Mucosa of stomach (tissue), 1 donor: Measurements from ENCODE around the gene INPP1.
"Not testable (repeated sequence)": the region's sequence is repeated elsewhere in the genome, so short reads cannot be mapped to it uniquely, and the experiment has no call there.

Experiments
- H3K27me3 ChIP-seq: one replicate; pipeline ENCODE4 v1.7.0; 2013; ENCODE audit warnings: mild to moderate bottlenecking, low read length; ENCODE audit not compliant: control insufficient read depth, insufficient read depth
- H3K36me3 ChIP-seq: one replicate; pipeline ENCODE4 v1.7.0; 2013; ENCODE audit warnings: low read length; ENCODE audit not compliant: control insufficient read depth, insufficient read depth
- H3K4me1 ChIP-seq: one replicate; pipeline ENCODE4 v1.7.0; 2013; ENCODE audit warnings: mild to moderate bottlenecking, low read length; ENCODE audit not compliant: control insufficient read depth, insufficient read depth
- H3K4me3 ChIP-seq: one replicate; pipeline ENCODE4 v1.7.0; 2013; ENCODE audit warnings: low read length
- H3K9ac ChIP-seq: one replicate; pipeline ENCODE4 v1.7.0; 2013; ENCODE audit warnings: mild to moderate bottlenecking, low read length, moderate library complexity
- H3K9me3 ChIP-seq: one replicate; pipeline ENCODE4 v1.7.0; 2013; ENCODE audit warnings: mild to moderate bottlenecking, low read length, moderate library complexity; ENCODE audit not compliant: control insufficient read depth
- donor health status: Pancreatic carcinoma.

Gene INPP1, protein sequence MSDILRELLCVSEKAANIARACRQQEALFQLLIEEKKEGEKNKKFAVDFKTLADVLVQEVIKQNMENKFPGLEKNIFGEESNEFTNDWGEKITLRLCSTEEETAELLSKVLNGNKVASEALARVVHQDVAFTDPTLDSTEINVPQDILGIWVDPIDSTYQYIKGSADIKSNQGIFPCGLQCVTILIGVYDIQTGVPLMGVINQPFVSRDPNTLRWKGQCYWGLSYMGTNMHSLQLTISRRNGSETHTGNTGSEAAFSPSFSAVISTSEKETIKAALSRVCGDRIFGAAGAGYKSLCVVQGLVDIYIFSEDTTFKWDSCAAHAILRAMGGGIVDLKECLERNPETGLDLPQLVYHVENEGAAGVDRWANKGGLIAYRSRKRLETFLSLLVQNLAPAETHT

DNA sequence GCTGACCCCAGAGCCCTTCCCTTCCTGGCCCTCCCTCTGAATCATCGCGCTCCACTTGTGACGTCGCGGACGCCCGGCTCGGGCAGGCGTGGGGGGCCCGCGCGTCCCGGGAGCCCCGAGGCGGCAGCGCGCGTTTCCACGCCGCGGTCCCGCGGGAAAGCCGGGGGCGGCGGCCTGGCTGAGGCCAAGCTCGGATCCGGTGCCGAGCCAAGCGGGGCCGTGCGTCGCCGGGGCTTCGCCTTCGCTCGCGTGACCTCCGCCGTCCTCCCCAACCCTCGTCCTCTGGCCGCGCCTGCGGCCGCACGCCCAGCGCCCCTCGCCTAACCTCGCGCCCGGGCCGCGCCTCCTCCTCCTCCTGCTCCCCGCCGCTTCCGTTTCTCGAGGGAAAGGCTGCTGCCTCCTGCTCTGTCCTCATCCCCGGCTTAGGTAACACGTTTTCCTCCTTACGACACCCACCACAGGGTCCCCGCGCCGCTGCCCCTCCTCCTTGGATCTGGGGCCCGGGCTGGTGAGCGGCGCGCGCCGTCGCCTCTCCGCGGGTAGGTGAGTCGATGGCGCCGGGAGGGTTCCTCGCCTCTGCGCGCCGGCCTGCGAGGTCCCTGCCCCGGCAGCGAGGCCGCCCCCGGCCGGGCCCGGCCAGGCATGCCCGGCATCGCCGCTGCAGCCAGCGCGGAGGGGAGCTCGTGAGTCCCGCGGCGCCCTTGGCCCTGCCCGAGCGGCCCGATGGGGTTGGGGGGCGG lies at the start of gene INPP1:
INPP1 (plus strand) TSS at position 54 of the 740 bp plus-strand sequence. CDS start 16,514 bp downstream, outside the sequence.
- Histone ChIP-seq H3K27me3 (no peaks in the 10 kb centered on the region), H3K9ac (peak within 1 kb of the TSS; percentile 85), H3K4me1 (peaks cover 10% of the 10 kb centered on the region), H3K9me3 (no peaks in the 10 kb centered on the region), H3K36me3 (no peaks in the 10 kb centered on the region), H3K4me3 (peak within 1 kb of the TSS; percentile 79)

DNA sequence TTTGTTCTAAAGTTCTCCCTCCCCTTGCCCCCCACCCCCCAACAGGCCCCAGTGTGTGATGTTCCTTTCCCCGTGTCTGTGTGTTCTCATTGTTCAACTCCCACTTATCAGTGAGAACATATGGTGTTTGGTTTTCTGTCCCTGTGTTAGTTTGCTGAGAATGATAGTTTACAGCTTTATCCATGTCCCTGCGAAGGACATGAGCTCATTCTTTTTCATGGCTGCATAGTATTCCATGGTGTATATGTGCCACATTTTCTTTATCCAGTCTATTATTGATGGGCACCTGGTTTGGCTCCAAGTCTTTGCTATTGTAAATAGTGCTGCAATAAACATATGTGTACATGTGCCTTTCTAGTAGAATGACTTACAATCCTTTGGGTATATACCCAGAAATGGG lies 45.5 kb upstream of the INPP1 start:
- H3K9ac ChIP-seq, H3K27me3 ChIP-seq, H3K36me3 ChIP-seq, H3K4me3 ChIP-seq, H3K9me3 ChIP-seq, H3K4me1 ChIP-seq: not testable (repeated sequence)

DNA sequence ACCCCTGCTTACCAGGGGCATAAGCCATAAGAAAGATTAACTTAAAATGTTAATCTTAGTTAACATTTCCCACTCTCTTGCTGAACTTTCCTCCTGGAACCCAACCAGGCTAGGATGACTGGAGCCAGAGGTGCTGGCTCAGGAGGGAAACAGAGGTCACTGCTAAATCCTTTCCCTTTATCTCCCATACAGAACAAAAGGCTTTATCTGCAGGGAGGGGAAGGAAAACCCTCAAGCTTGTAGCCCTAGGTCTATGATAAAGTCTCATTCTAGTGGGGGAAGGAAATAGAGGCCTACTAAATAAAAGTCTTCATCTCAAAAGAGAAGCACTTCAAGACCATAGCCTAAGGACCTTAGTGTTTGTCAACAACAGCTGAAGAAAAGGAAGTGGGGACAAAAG lies 42.4 kb upstream of the INPP1 start:
- no peak overlapping the region for H3K4me3 ChIP-seq
- H3K27me3 ChIP-seq: no peaks in the 10 kb centered on the region
- H3K4me1 ChIP-seq: peaks cover 9% of the 10 kb centered on the region
- H3K9me3 ChIP-seq: no peaks in the 10 kb centered on the region
- H3K36me3 ChIP-seq: no peaks in the 10 kb centered on the region
- no peak overlapping the region for H3K9ac ChIP-seq

DNA sequence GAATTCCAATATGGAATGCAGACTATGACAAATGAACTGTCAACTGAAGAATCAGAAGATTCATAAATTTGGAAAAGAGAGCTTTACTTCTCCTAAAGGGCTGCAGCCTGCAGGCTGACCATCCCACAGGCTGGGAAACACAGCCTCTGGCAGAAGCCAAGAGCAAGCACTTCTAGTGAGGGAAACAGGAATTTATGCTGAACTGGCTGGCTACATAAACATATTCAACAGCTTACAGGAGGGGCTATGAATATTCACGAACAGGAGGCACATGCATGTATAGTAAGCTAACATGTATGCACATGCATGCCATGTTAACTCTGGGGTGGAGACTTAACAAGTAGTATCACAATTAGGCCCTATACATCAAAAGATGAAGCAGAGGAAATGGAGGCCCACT lies 41.3 kb upstream of the INPP1 start:
- no peaks in the 10 kb centered on the region for H3K36me3 ChIP-seq
- no peak overlapping the region for H3K4me3 ChIP-seq
- H3K4me1 ChIP-seq: peaks cover 9% of the 10 kb centered on the region
- no peak overlapping the region for H3K9ac ChIP-seq
- H3K27me3 ChIP-seq: no peaks in the 10 kb centered on the region
- no peaks in the 10 kb centered on the region for H3K9me3 ChIP-seq

GRCh38 chr2:190303647-190304046 lies 39.7 kb upstream of the INPP1 start:
- peaks cover 9% of the 10 kb centered on the region for H3K4me1 ChIP-seq
- H3K27me3 ChIP-seq: no peaks in the 10 kb centered on the region
- H3K9ac ChIP-seq: no peak overlapping the region
- H3K36me3 ChIP-seq: no peaks in the 10 kb centered on the region
- H3K9me3 ChIP-seq: no peaks in the 10 kb centered on the region
- no peak overlapping the region for H3K4me3 ChIP-seq

DNA sequence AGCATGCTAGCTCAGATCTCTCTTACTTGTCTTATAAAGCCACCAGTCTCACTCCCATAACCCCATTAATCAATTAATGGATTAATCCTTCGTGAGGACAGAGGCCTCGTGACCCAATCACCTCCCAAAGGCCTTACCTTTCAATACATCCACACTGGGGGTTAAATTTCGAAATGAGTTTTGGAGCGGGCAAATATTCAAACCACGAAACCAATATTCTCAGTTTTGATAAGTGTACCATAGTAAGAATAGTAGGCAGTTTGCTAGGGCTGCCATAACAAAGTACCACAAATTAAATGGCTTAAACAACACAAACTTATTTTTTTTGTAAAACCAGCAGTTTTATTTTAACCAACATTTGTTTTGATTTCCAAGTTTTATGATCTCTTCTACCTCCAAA lies 39.0 kb upstream of the INPP1 start:
- Histone ChIP-seq H3K36me3 (no peaks in the 10 kb centered on the region), H3K9ac (no peak overlapping the region), H3K4me1 (peaks cover 9% of the 10 kb centered on the region), H3K4me3 (no peak overlapping the region), H3K27me3 (no peaks in the 10 kb centered on the region), H3K9me3 (no peaks in the 10 kb centered on the region)

DNA sequence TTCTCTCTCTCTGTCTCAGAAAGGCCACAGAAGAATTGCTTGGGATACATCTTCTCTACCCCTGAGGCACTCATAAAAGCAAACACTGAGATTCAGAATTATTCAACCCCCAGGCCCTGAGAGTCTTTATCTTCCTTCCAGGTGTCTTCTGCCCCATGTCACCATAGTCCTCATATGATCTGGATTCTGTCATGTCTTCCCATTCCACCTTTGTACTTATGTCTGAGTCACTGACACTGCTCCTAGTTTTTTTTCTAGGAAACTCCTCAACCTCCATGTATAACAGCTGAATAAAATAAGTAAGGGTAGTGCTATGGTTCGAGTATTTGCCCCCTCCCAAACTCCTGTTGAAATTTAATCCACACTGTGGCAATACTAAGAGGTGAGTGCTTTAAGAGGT lies 35.4 kb upstream of the INPP1 start:
- no peak overlapping the region for H3K9ac ChIP-seq
- peaks cover 10% of the 10 kb centered on the region for H3K4me1 ChIP-seq
- no peaks in the 10 kb centered on the region for H3K36me3 ChIP-seq
- no peaks in the 10 kb centered on the region for H3K27me3 ChIP-seq
- H3K9me3 ChIP-seq: no peaks in the 10 kb centered on the region
- no peak overlapping the region for H3K4me3 ChIP-seq

GRCh38 chr2:190311893-190312634 lies 31.3 kb upstream of the INPP1 start:
- H3K9me3 ChIP-seq: no peaks in the 10 kb centered on the region
- no peaks in the 10 kb centered on the region for H3K27me3 ChIP-seq
- peaks cover 24% of the 10 kb centered on the region for H3K4me1 ChIP-seq
- no peak overlapping the region for H3K9ac ChIP-seq
- H3K4me3 ChIP-seq: no peak overlapping the region
- no peaks in the 10 kb centered on the region for H3K36me3 ChIP-seq

GRCh38 chr2:190312635-190313025 lies 30.8 kb upstream of the INPP1 start:
- H3K4me1 ChIP-seq: peaks cover 24% of the 10 kb centered on the region
- not testable (repeated sequence) for H3K27me3 ChIP-seq, H3K9ac ChIP-seq, H3K9me3 ChIP-seq, H3K36me3 ChIP-seq, H3K4me3 ChIP-seq

DNA sequence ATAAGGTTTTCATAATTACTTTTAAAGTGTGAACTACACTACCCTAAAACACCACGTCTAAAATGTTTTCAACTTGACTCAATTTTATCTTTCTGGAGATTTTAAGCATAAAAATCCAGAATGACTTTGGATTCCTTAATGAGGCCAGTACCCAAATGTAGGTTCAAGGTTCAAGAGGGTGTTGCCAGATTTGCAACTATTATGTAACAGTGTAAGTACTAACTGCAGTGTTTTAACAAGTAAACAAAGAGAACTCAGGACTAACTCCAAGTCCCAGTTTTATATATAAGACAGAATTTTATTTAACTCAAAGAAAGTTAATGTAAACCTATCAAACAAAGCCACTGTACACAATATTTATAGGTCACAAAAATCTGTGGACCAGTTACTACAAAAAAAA lies 29.5 kb upstream of the INPP1 start:
- Histone ChIP-seq H3K27me3 (no peaks in the 10 kb centered on the region), H3K9ac (no peak overlapping the region), H3K4me1 (peaks cover 36% of the 10 kb centered on the region), H3K4me3 (no peak overlapping the region), H3K36me3 (no peaks in the 10 kb centered on the region), H3K9me3 (no peaks in the 10 kb centered on the region)

DNA sequence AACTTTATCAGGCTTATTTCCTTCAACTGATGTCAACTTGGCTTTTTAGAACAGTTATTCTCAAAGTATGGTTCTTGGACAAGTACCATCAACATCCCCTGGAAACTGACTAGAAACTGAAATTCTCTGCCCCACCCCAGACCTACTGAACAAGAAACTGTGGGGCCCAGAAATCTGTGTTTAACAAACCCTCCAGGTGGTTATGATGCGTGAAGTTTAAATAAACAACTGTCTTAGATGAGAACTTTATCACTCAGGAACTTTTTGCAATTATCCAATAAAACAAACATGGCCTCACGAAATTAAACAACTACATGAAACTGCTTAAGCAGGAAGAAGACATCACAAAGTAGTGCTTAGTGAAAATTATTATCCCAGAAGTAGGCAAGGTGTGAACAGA lies 28.1 kb upstream of the INPP1 start:
- H3K36me3 ChIP-seq: no peaks in the 10 kb centered on the region
- no peak overlapping the region for H3K4me3 ChIP-seq
- H3K9me3 ChIP-seq: no peaks in the 10 kb centered on the region
- peaks cover 41% of the 10 kb centered on the region for H3K4me1 ChIP-seq
- no peak overlapping the region for H3K9ac ChIP-seq
- H3K27me3 ChIP-seq: no peaks in the 10 kb centered on the region

DNA sequence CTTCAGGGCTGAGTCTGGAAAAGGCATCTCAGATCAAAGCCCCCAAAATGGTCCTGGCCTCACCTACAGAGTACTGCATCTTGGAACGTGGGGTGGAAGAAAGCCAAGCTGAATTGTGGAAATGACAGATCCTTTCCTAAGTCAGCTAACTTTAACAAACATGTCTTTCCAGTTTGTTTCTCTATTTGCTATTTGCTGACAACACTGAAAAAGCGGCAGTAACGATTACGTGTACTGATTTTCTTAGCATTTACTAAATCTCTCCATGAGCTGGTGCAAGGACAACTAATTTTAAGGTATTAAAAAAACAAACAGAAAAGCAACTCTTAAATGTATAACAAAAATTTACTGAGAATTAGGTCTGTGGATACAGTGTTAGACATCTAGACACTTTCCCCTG lies 24.9 kb upstream of the INPP1 start:
- Histone ChIP-seq H3K36me3 (no peaks in the 10 kb centered on the region), H3K9ac (peak overlapping the region; percentile 42), H3K4me3 (peak overlapping the region; percentile 24), H3K27me3 (no peaks in the 10 kb centered on the region), H3K4me1 (peaks cover 31% of the 10 kb centered on the region), H3K9me3 (no peaks in the 10 kb centered on the region)
